Ishikawa (cell line): Measurements from ENCODE around the gene BBS9.

Experiments used
- CEBPB ChIP-seq: IDR thresholded peaks from 2 replicates; pipeline ENCODE4 v1.6.1; 2012
- CREB1 ChIP-seq: IDR thresholded peaks from 2 replicates; pipeline ENCODE4 v1.6.1; 2012; ENCODE audit warnings: low read depth
- EGR1 ChIP-seq: IDR thresholded peaks from 2 replicates; pipeline ENCODE4 v1.6.1; 2012
- EP300 ChIP-seq: IDR thresholded peaks from 2 replicates; pipeline ENCODE4 v1.6.1; 2012; ENCODE audit warnings: borderline replicate concordance
- FOXM1 ChIP-seq: IDR thresholded peaks from 2 replicates; pipeline ENCODE4 v1.6.1; 2012; ENCODE audit warnings: low read depth, borderline replicate concordance
- MAX ChIP-seq: IDR thresholded peaks from 2 replicates; pipeline ENCODE4 v1.6.1; 2012
- NFIC ChIP-seq: IDR thresholded peaks from 2 replicates; pipeline ENCODE4 v1.6.1; 2012
- RAD21 ChIP-seq: IDR thresholded peaks from 2 replicates; pipeline ENCODE4 v1.6.1; 2012; ENCODE audit warnings: low read depth
- REST ChIP-seq: IDR thresholded peaks from 2 replicates; pipeline ENCODE4 v1.6.1; 2012; ENCODE audit warnings: low read depth, mild to moderate bottlenecking
- TAF1 ChIP-seq: IDR thresholded peaks from 2 replicates; pipeline ENCODE4 v1.6.1; 2012; ENCODE audit warnings: low read depth, mild to moderate bottlenecking
- TCF12 ChIP-seq: IDR thresholded peaks from 2 replicates; pipeline ENCODE4 v1.6.1; 2012; ENCODE audit warnings: low read depth
- TEAD4 ChIP-seq: IDR thresholded peaks from 2 replicates; pipeline ENCODE4 v1.6.1; 2012
- USF1 ChIP-seq: IDR thresholded peaks from 2 replicates; pipeline ENCODE4 v1.6.1; 2012
- YY1 ChIP-seq: IDR thresholded peaks from 2 replicates; pipeline ENCODE4 v1.6.1; 2012; ENCODE audit warnings: low read depth
- ZBTB7A ChIP-seq: IDR thresholded peaks from 2 replicates; pipeline ENCODE4 v1.6.1; 2012; ENCODE audit warnings: low read depth

Gene BBS9

GRCh38 chr7:33509206-33509605 lies 379.8 kb downstream of the BBS9 start:
- TF ChIP-seq MAX (no peak), TCF12 (no peak), EGR1 (no peak), USF1 (no peak), CEBPB (no peak), NFIC (no peak)

- no peak for TF ChIP-seq TAF1
- no peak for TF ChIP-seq CREB1
- TF ChIP-seq REST = no peak
- TF ChIP-seq MAX = no peak
- no peak for TF ChIP-seq TEAD4
- no peak for TF ChIP-seq NFIC
- TF ChIP-seq USF1 = no peak
- no peak for TF ChIP-seq TCF12
- no peak for TF ChIP-seq ZBTB7A
- no peak for TF ChIP-seq EP300
- TF ChIP-seq CEBPB = no peak
- TF ChIP-seq EGR1 = no peak
- TF ChIP-seq YY1 = no peak
Observed at GRCh38 chr7:33511778-33512177, 382.4 kb downstream of the BBS9 start.

GRCh38 chr7:33516568-33516967 lies 387.2 kb downstream of the BBS9 start:
- TF ChIP-seq FOXM1 = no peak
- TF ChIP-seq USF1 = no peak
- no peak for TF ChIP-seq MAX
- TF ChIP-seq NFIC = no peak
- TF ChIP-seq TEAD4 = no peak
- no peak for TF ChIP-seq REST
- no peak for TF ChIP-seq TAF1
- TF ChIP-seq EGR1 = no peak
- TF ChIP-seq CREB1 = no peak
- no peak for TF ChIP-seq EP300
- no peak for TF ChIP-seq ZBTB7A
- no peak for TF ChIP-seq YY1
- TF ChIP-seq CEBPB = no peak

GRCh38 chr7:33517191-33517590 lies 387.8 kb downstream of the BBS9 start:
- TF ChIP-seq FOXM1 (no peak), RAD21 (no peak), NFIC (no peak), ZBTB7A (no peak)

- TF ChIP-seq EGR1 = no peak
- TF ChIP-seq TCF12 = no peak
- TF ChIP-seq TAF1 = no peak
- no peak for TF ChIP-seq USF1
- no peak for TF ChIP-seq FOXM1
- TF ChIP-seq RAD21 = no peak
- TF ChIP-seq ZBTB7A = no peak
- no peak for TF ChIP-seq CEBPB
- no peak for TF ChIP-seq REST
- no peak for TF ChIP-seq YY1
- no peak for TF ChIP-seq TEAD4
- TF ChIP-seq MAX = no peak
- no peak for TF ChIP-seq NFIC
- no peak for TF ChIP-seq EP300
- TF ChIP-seq CREB1 = no peak
Observed at GRCh38 chr7:33529070-33529469, 399.7 kb downstream of the BBS9 start.
